BLaER1 treated with 17β-estradiol and CSF1 and Interleukin-3, amounts not matched to agents 10 nM and 100 nM (cell line): ENCODE measurements around the gene ATRAID.

ENCODE experiments used
- H3K27ac ChIP-seq, 11 experiments: shearing (Covaris generic); formaldehyde crosslinking; 2 replicates each; pipeline ENCODE4 v1.8.1; 2022
- H3K27me3 ChIP-seq, 11 experiments: shearing (Covaris generic); formaldehyde crosslinking; 2 replicates each; pipeline ENCODE4 v1.8.1; 2022
- H3K36me3 ChIP-seq, 11 experiments: shearing (Covaris generic); formaldehyde crosslinking; 2 replicates each; pipeline ENCODE4 v1.8.1; 2022
- H3K4me1 ChIP-seq, 10 experiments: shearing (Covaris generic); formaldehyde crosslinking; 2 replicates each; pipeline ENCODE4 v1.8.1; 2022
- H3K4me2 ChIP-seq, 11 experiments: shearing (Covaris generic); formaldehyde crosslinking; 2 replicates each; pipeline ENCODE4 v1.8.1; 2022
- H3K4me3 ChIP-seq, 10 experiments: shearing (Covaris generic); formaldehyde crosslinking; 2 replicates each; pipeline ENCODE4 v1.8.1; 2022
- H3K9ac ChIP-seq, 11 experiments: shearing (Covaris generic); formaldehyde crosslinking; 2 replicates each; pipeline ENCODE4 v1.8.1; 2022
- H3K9me3 ChIP-seq, 11 experiments: shearing (Covaris generic); formaldehyde crosslinking; replicated peaks in 1 of 11; 2 replicates each; pipeline ENCODE4 v1.8.1; 2022
- H4K20me1 ChIP-seq, 11 experiments: shearing (Covaris generic); formaldehyde crosslinking; 2 replicates each; pipeline ENCODE4 v1.8.1; 2022
- Cebpa-rat ChIP-seq, 11 experiments: shearing (Covaris generic); IDR thresholded peaks; 2 replicates each; pipeline ENCODE4 v1.8.1; 2022

ATRAID gene

DNA sequence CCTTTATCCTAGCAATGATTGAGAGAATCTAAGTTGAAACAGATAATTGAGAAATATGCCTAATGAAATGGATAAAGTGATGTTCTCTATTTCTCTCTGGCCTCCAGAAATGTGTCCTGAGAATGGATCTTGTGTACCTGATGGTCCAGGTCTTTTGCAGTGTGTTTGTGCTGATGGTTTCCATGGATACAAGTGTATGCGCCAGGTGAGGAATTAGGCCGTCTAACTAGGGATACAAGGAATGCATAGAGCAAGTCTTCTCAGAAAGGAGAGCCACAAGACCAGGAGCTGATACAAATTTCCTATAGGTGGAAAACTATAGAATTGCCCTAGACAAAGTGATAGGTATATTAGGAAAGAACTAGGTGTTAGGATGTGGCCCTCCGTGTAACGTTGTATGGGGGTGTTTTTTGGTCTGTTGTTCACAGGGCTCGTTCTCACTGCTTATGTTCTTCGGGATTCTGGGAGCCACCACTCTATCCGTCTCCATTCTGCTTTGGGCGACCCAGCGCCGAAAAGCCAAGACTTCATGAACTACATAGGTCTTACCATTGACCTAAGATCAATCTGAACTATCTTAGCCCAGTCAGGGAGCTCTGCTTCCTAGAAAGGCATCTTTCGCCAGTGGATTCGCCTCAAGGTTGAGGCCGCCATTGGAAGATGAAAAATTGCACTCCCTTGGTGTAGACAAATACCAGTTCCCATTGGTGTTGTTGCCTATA is 4.7 kb downstream of the ATRAID start:
- Histone ChIP-seq H3K4me1 (peaks cover 28 to 40% (median 33%) of the 10 kb centered on the region in 10 experiments), H3K27ac (peak overlapping the region; percentile 10 to 94 (median 88); a peak in 17 of 22 replicates), H3K27me3 (no peaks in the 10 kb centered on the region), H3K9ac (peak overlapping the region; percentile 53 to 96 (median 87); a peak in 21 of 22 replicates), H3K9me3 (no peaks in the 10 kb centered on the region), H3K4me3 (peak overlapping the region; percentile 68 to 85 (median 80); a peak in 19 of 20 replicates), H4K20me1 (no peaks in the 10 kb centered on the region), H3K36me3 (peaks cover 23 to 57% (median 38%) of the 10 kb centered on the region in 11 experiments), H3K4me2 (peak overlapping the region; percentile 85 to 98 (median 93))
- no peak for TF ChIP-seq Cebpa-rat (IDR thresholded peaks at IDR 0.05)

- H3K36me3 ChIP-seq, result peaks cover 31 to 66% (median 46%) of the 10 kb centered on the region in 11 experiments
- H3K4me1 ChIP-seq, result peaks cover 28 to 40% (median 33%) of the 10 kb centered on the region in 10 experiments
- peak within 1 kb of the TSS; percentile 18 to 97 (median 90); a peak in 21 of 22 replicates for H3K27ac ChIP-seq
- peak within 1 kb of the TSS; percentile 86 to 98 (median 93) for H3K4me2 ChIP-seq
- peak within 1 kb of the TSS; percentile 76 to 96 (median 87) for H3K9ac ChIP-seq
- TF ChIP-seq Cebpa-rat (IDR thresholded peaks at IDR 0.05), result no peak
- no peaks in the 10 kb centered on the region for H3K27me3 ChIP-seq
- H3K9me3 ChIP-seq, result no peaks in the 10 kb centered on the region
- no peaks in the 10 kb centered on the region; a peak in 1 of 22 replicates for H4K20me1 ChIP-seq
- peak within 1 kb of the TSS; percentile 68 to 85 (median 80) for H3K4me3 ChIP-seq
Measured at GRCh38 chr2:27217173-27218121, 5.6 kb downstream of the ATRAID start, which contains the start of gene CAD. Gene CAD (plus strand): TSS chr2:27217369. CDS start chr2:27217552, 183 bp downstream.

- Histone ChIP-seq H3K36me3 (peaks cover 43 to 78% (median 58%) of the 10 kb centered on the region in 11 experiments), H3K9me3 (no peaks in the 10 kb centered on the region), H3K4me3 (peak overlapping the region; percentile 68 to 85 (median 80); a peak in 15 of 20 replicates), H3K4me1 (peaks cover 19 to 32% (median 24%) of the 10 kb centered on the region in 10 experiments), H3K27me3 (no peaks in the 10 kb centered on the region), H3K27ac (peak overlapping the region in 3 of 11 experiments; percentile 92 to 94 (median 94); a peak in 3 of 22 replicates), H4K20me1 (peaks cover 0 to 2% (median 0%) of the 10 kb centered on the region in 11 experiments; a peak in 1 of 22 replicates), H3K9ac (peak overlapping the region; percentile 76 to 96 (median 87); a peak in 17 of 22 replicates), H3K4me2 (peak overlapping the region; percentile 86 to 98 (median 93))
- TF ChIP-seq Cebpa-rat (IDR thresholded peaks at IDR 0.05), result no peak
Measured at GRCh38 chr2:27218614-27219013, 6.8 kb downstream of the ATRAID start.

DNA sequence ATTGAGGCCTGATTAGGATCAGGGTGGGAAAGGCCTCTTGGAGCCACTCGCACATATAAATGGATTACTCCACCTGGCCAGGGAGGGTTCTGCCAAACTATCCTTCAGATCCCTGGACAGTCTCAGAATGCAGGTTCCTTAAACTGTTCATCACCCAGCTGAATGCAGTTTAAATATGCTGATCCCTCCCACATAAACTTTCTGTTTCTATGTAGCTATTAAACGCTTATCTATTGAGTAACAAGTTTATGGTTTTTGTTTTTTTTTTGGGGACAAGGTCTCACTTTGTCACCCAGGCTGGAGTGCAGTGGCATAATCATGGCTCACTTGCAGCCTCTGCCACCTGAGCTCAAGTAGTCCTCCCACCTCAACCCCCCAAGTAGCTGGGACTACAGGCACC is 7.2 kb downstream of the ATRAID start:
- Histone ChIP-seq H3K4me3 (peak overlapping the region in 1 of 10 experiments; percentile 72; a peak in 1 of 20 replicates), H3K4me1 (peaks cover 15 to 29% (median 21%) of the 10 kb centered on the region in 10 experiments), H3K27ac (no peak overlapping the region), H3K9ac (peak overlapping the region in 2 of 11 experiments; percentile 81 to 89; a peak in 3 of 22 replicates), H3K27me3 (no peaks in the 10 kb centered on the region), H4K20me1 (peaks cover 0 to 6% (median 0%) of the 10 kb centered on the region in 11 experiments; a peak in 1 of 22 replicates), H3K36me3 (peaks cover 48 to 82% (median 63%) of the 10 kb centered on the region in 11 experiments), H3K4me2 (peak overlapping the region; percentile 86 to 98 (median 93); a peak in 18 of 22 replicates), H3K9me3 (no peaks in the 10 kb centered on the region)
- no peak for TF ChIP-seq Cebpa-rat (IDR thresholded peaks at IDR 0.05)

DNA sequence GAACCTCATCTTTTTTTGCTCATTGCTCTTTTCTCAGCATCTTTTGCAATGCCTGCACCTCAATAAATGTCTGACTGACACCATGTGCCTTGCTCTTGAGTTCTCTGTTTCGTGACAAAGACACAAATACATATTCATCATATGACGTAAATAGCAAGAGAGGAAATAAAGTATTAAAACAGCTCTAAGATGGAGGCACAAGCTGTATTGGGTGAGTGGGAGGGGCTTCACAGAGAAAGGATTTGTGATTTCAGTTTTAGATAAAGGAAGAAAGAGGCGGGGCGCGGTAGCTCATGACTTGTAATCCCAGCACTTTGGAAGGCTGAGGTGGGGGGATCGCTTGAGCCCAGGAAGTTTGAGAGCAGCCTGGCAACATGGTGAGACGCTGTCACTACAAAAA is 8.2 kb downstream of the ATRAID start:
- Histone ChIP-seq H4K20me1 (peaks cover 0 to 9% (median 0%) of the 10 kb centered on the region in 11 experiments; a peak in 1 of 22 replicates), H3K27me3 (no peaks in the 10 kb centered on the region), H3K27ac (no peak overlapping the region), H3K4me1 (peaks cover 15 to 29% (median 21%) of the 10 kb centered on the region in 10 experiments), H3K4me3 (no peak overlapping the region), H3K4me2 (no peak overlapping the region), H3K9me3 (no peaks in the 10 kb centered on the region), H3K36me3 (peaks cover 53 to 87% (median 70%) of the 10 kb centered on the region in 11 experiments), H3K9ac (no peak overlapping the region)
- TF ChIP-seq Cebpa-rat (IDR thresholded peaks at IDR 0.05), result no peak

DNA sequence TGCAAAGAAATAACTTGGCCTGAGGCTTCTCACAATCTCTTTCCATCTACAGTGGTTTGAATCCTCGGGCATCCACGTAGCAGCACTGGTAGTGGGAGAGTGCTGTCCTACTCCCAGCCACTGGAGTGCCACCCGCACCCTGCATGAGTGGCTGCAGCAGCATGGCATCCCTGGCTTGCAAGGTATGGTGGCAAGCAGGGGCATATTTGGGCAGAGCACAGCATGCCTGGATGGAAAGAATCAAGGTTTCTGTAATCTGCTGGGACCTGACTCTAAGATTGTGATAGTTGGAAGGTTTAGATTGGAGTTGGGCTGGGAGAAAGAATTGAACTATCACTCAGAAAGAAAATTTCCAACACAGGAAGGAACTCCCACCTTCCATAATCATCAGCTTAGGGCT is 9.3 kb downstream of the ATRAID start:
- Histone ChIP-seq H3K36me3 (peaks cover 58 to 87% (median 76%) of the 10 kb centered on the region in 11 experiments), H3K4me2 (no peak overlapping the region), H3K9me3 (no peaks in the 10 kb centered on the region), H3K27me3 (no peaks in the 10 kb centered on the region), H3K4me3 (no peak overlapping the region), H3K4me1 (peaks cover 15 to 29% (median 21%) of the 10 kb centered on the region in 10 experiments), H4K20me1 (peaks cover 0 to 12% (median 0%) of the 10 kb centered on the region in 11 experiments; a peak in 3 of 22 replicates), H3K9ac (no peak overlapping the region), H3K27ac (no peak overlapping the region)
- TF ChIP-seq Cebpa-rat (IDR thresholded peaks at IDR 0.05), result no peak

- Histone ChIP-seq H3K9ac (no peak overlapping the region), H3K4me2 (no peak overlapping the region), H4K20me1 (peaks cover 0 to 19% (median 0%) of the 10 kb centered on the region in 11 experiments; a peak in 5 of 22 replicates), H3K27me3 (no peaks in the 10 kb centered on the region), H3K36me3 (peaks cover 70 to 93% (median 88%) of the 10 kb centered on the region in 11 experiments), H3K9me3 (no peaks in the 10 kb centered on the region), H3K4me3 (no peak overlapping the region), H3K27ac (no peak overlapping the region), H3K4me1 (peaks cover 12 to 23% (median 15%) of the 10 kb centered on the region in 10 experiments)
- no peak for TF ChIP-seq Cebpa-rat (IDR thresholded peaks at IDR 0.05)
Measured at GRCh38 chr2:27222407-27222806, 10.6 kb downstream of the ATRAID start.

DNA sequence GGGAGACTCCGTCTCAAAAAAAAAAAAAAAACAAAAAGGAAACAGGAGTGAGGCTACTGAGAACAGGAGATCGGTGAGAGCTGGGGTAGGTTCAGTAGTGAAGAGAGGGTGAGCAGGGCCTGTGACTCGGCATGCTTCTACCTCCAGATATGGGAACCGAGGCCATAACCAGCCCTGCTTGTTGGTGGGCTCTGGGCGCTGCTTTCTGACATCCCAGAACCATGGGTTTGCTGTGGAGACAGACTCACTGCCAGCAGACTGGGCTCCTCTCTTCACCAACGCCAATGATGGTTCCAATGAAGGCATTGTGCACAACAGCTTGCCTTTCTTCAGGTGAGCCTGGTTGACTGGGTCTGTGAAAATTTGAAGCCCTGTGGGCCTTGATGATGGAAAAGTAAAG is 11.6 kb downstream of the ATRAID start:
- Histone ChIP-seq H3K27me3 (no peaks in the 10 kb centered on the region), H3K27ac (no peak overlapping the region), H3K9me3 (no peaks in the 10 kb centered on the region), H4K20me1 (peaks cover 0 to 19% (median 0%) of the 10 kb centered on the region in 11 experiments; a peak in 5 of 22 replicates), H3K4me3 (no peak overlapping the region), H3K4me2 (no peak overlapping the region), H3K4me1 (peaks cover 5 to 13% (median 8%) of the 10 kb centered on the region in 10 experiments), H3K36me3 (peaks cover 80 to 100% (median 98%) of the 10 kb centered on the region in 11 experiments), H3K9ac (no peak overlapping the region)
- TF ChIP-seq Cebpa-rat (IDR thresholded peaks at IDR 0.05), result no peak
